H1 (cell line): ENCODE data around the gene VASH1.

Experiments used
- POLR2A ChIP-seq, 2 experiments: IDR thresholded peaks; 1 replicate in 1 of 2; 2 replicates in 1 of 2; pipeline ENCODE4 v1.6.1; 2011; ENCODE audit warnings: low read depth in 2 of 2, low read length in 2 of 2, mild to moderate bottlenecking in 2 of 2; ENCODE audit errors: control extremely low read depth in 1 of 2
- YY1 ChIP-seq: IDR thresholded peaks from 2 replicates; pipeline ENCODE4 v1.6.1; 2011; ENCODE audit warnings: low read depth, mild to moderate bottlenecking, low read length

- TF ChIP-seq YY1 (no peak), POLR2A (IDR thresholded peaks at IDR 0.05; ENCODE audit: control extremely low read depth in 1 of 2, low read depth in 2 of 2, low read length in 2 of 2) (no peak)
Observed at GRCh38 chr14:76808011-76808410, 46.7 kb downstream of the VASH1 start.
